ENCODE results near the gene RAB20. TPM values are rescaled to one million over a fixed set of nuclear protein-coding genes. Genes with fewer than 3 reads are reported as not detected.

RAB20 gene
- total RNA-seq, 1 experiment from 2014 or later, result 1.7 TPM

- no peak overlapping the region for H3K4me3 Mint-ChIP-seq (ENCODE audit: unreplicated experiment)
- TF ChIP-seq CTCF (IDR thresholded peaks at IDR 0.05; ENCODE audit: unreplicated experiment), result no peak
- peaks cover 6% of the 10 kb centered on the region for H3K36me3 Mint-ChIP-seq (ENCODE audit: insufficient read depth, unreplicated experiment)
- H3K4me1 Mint-ChIP-seq (ENCODE audit: insufficient read depth, unreplicated experiment), result no peaks in the 10 kb centered on the region
- no peak overlapping the region for H3K27ac Mint-ChIP-seq (ENCODE audit: low read depth, unreplicated experiment)
- no TSS peak for BruUV-seq (replicated peaks)
- H3K27me3 Mint-ChIP-seq (ENCODE audit: insufficient read depth, unreplicated experiment), result peaks cover 51% of the 10 kb centered on the region
- POLR2A ChIA-PET, result interaction anchor here (0.6 kb wide), 1 partner anchor 1072 kb away, joined by 3 read pairs; no protein-coding TSS in a partner anchor
- H3K9me3 Mint-ChIP-seq (ENCODE audit: unreplicated experiment), result no peaks in the 10 kb centered on the region
- intact Hi-C loops (cut with micrococcal nuclease), result no loop called here
- peak; percentile 23 for DNase-seq (ENCODE audit: unreplicated experiment)
- CTCF ChIA-PET, result interaction anchor here (1.2 kb wide), 1 partner anchor 20 kb away, joined by 3 read pairs; no protein-coding TSS in a partner anchor
These were observed 12.6 kb upstream of the RAB20 start for GRCh38 chr13:110574161-110574560.

- no peak for DNase-seq (ENCODE audit: unreplicated experiment)
- Mint-ChIP-seq H3K27me3 (ENCODE audit: insufficient read depth, unreplicated experiment) (peaks cover 51% of the 10 kb centered on the region), H3K27ac (ENCODE audit: low read depth, unreplicated experiment) (no peak overlapping the region), H3K9me3 (ENCODE audit: unreplicated experiment) (no peaks in the 10 kb centered on the region), H3K4me1 (ENCODE audit: insufficient read depth, unreplicated experiment) (no peaks in the 10 kb centered on the region), H3K4me3 (ENCODE audit: unreplicated experiment) (no peak overlapping the region), H3K36me3 (ENCODE audit: insufficient read depth, unreplicated experiment) (peaks cover 6% of the 10 kb centered on the region)
- ChIA-PET CTCF (interaction anchor here (0.8 kb wide), 1 partner anchor 48 kb away, joined by 4 read pairs; no protein-coding TSS in a partner anchor), POLR2A (no interaction called here)
- no peak for TF ChIP-seq CTCF (IDR thresholded peaks at IDR 0.05; ENCODE audit: unreplicated experiment)
- intact Hi-C loops (cut with micrococcal nuclease), result no loop called here
- no TSS peak for BruUV-seq (replicated peaks)
These were observed 11.2 kb upstream of the RAB20 start for GRCh38 chr13:110572778-110573118.

- POLR2A ChIA-PET, result interaction anchor here (2.0 kb wide), 1 partner anchor 10 kb away, joined by 5 read pairs; the partner anchor contains the start of gene RAB20
- no peaks in the 10 kb centered on the region for H3K9me3 Mint-ChIP-seq (ENCODE audit: unreplicated experiment)
These were observed 10.6 kb upstream of the RAB20 start for GRCh38 chr13:110571896-110572777.

More at GRCh38 chr13:110571896-110572777, 10.6 kb upstream of the RAB20 start:
- CTCF ChIA-PET, result interaction anchor here (0.8 kb wide), 1 partner anchor 48 kb away, joined by 4 read pairs; no protein-coding TSS in a partner anchor
- no peak overlapping the region for H3K4me3 Mint-ChIP-seq (ENCODE audit: unreplicated experiment)
- no peak overlapping the region for H3K27ac Mint-ChIP-seq (ENCODE audit: low read depth, unreplicated experiment)
- no peak for DNase-seq (ENCODE audit: unreplicated experiment)
- intact Hi-C loops (cut with micrococcal nuclease), result no loop called here
- no peak for TF ChIP-seq CTCF (IDR thresholded peaks at IDR 0.05; ENCODE audit: unreplicated experiment)
- H3K36me3 Mint-ChIP-seq (ENCODE audit: insufficient read depth, unreplicated experiment), result peaks cover 3% of the 10 kb centered on the region
- no TSS peak for BruUV-seq (replicated peaks)
- no peaks in the 10 kb centered on the region for H3K4me1 Mint-ChIP-seq (ENCODE audit: insufficient read depth, unreplicated experiment)
- peaks cover 51% of the 10 kb centered on the region for H3K27me3 Mint-ChIP-seq (ENCODE audit: insufficient read depth, unreplicated experiment)
